GM12878 (cell line): ENCODE data around the gene PTPRM. TPM values are rescaled to one million over a fixed set of nuclear protein-coding genes. Genes with fewer than 3 reads are reported as not detected.

Source experiments
- ATAC-seq: fragments of 200-7000 bp; cut with Tn5 transposase; 3 replicates; pipeline ENCODE4 v1.9.1; 2020; ENCODE audit warnings: mild to moderate bottlenecking, moderate library complexity
- BruUV-seq: library from RNA; stranded (reverse); fragments of 400-500 nt; replicated peaks from 2 replicates; lab custom pipeline; 2021; lab: Mats Ljungman, UMichigan
- CTCF ChIA-PET: fragments of 300-600 bp; sonication (Branson Sonifier 250); formaldehyde crosslinking; extraction: SDS; loops from one replicate; lab custom pipeline; 2021; ENCODE audit warnings: inconsistent platforms; lab: Yijun Ruan, JAX
- POLR2A ChIA-PET: fragments of 350-600 bp; formaldehyde crosslinking; extraction: SDS; loops from one replicate; lab custom pipeline; 2021; ENCODE audit warnings: inconsistent platforms; lab: Charles Lee
- RAD21 ChIA-PET: fragments of 300-600 bp; sonication (Branson Sonifier 250); formaldehyde crosslinking; loops from one replicate; lab custom pipeline; 2023; ENCODE audit warnings: antibody characterized with exemption; ENCODE audit not compliant: unreplicated experiment; lab: Charles Lee
- SMC1A ChIA-PET: fragments of 300-600 bp; sonication (Branson Sonifier 250); formaldehyde crosslinking; loops from one replicate; lab custom pipeline; 2023; ENCODE audit not compliant: unreplicated experiment, uncharacterized antibody; lab: Charles Lee
- DNase-seq: peaks from one replicate; pipeline ENCODE4 v3.0.0-alpha.2; 2011; ENCODE audit warnings: low read depth, low spot score
- FAIRE-seq: peaks from 3 replicates; lab custom pipeline; 2011; peaks lifted over from hg19 to GRCh38; lab: Jason Lieb, UNC
- H2AFZ ChIP-seq: 2 replicates; pipeline ENCODE4 v1.6.0; 2011; ENCODE audit warnings: low read depth, low read length, control low read depth; ENCODE audit not compliant: control insufficient read depth
- H3K27ac ChIP-seq: 2 replicates; pipeline ENCODE4 v1.5.1; 2011; ENCODE audit warnings: control low read depth; ENCODE audit not compliant: control insufficient read depth, insufficient read depth
- H3K27me3 ChIP-seq, 2 experiments: replicated peaks in 1 of 2; 2 replicates each; pipeline versions ENCODE4 v1.6.0 to v1.6.1; 2011; ENCODE audit warnings: low read length in 1 of 2; ENCODE audit not compliant: control insufficient read depth in 2 of 2, insufficient read depth in 2 of 2
- H3K36me3 ChIP-seq, 2 experiments: 2 replicates each; pipeline ENCODE4 v1.5.1; 2011; ENCODE audit warnings: low read length in 1 of 2; ENCODE audit not compliant: control insufficient read depth in 2 of 2, insufficient read depth in 2 of 2
- H3K4me1 ChIP-seq: 2 replicates; pipeline ENCODE4 v1.6.1; 2011; ENCODE audit warnings: mild to moderate bottlenecking, low read length, moderate library complexity, mixed read lengths; ENCODE audit not compliant: control insufficient read depth, insufficient read depth
- H3K4me2 ChIP-seq: 2 replicates; pipeline ENCODE4 v1.6.0; 2011; ENCODE audit warnings: control low read depth; ENCODE audit not compliant: control insufficient read depth, insufficient read depth
- H3K4me3 ChIP-seq: fragments of 200-600 bp; sonication (generic); 2 replicates; pipeline ENCODE4 v1.5.1; 2016
- H3K79me2 ChIP-seq: 2 replicates; pipeline ENCODE4 v1.6.0; 2011; ENCODE audit warnings: low read length; ENCODE audit not compliant: control insufficient read depth, insufficient read depth
- H3K9ac ChIP-seq: 2 replicates; pipeline ENCODE4 v1.8.0; 2011; ENCODE audit warnings: low read length, control low read depth, mixed read lengths; ENCODE audit not compliant: control insufficient read depth, insufficient read depth
- H3K9me3 ChIP-seq: replicated peaks from 3 replicates; pipeline ENCODE4 v1.5.1; 2011; ENCODE audit warnings: mild to moderate bottlenecking, low read length; ENCODE audit not compliant: control insufficient read depth, insufficient read depth
- H4K20me1 ChIP-seq: 2 replicates; pipeline ENCODE4 v1.6.0; 2011; ENCODE audit not compliant: control insufficient read depth, insufficient read depth
- ATF7 ChIP-seq: fragments of 450-650 bp; IDR thresholded peaks from 2 replicates; pipeline ENCODE4 v1.6.1; 2016; ENCODE audit warnings: low read depth, mild to moderate bottlenecking
- E2F8 ChIP-seq: fragments of 450-650 bp; IDR thresholded peaks from 2 replicates; pipeline ENCODE4 v1.6.1; 2018; ENCODE audit warnings: mild to moderate bottlenecking, low read depth, moderate library complexity; ENCODE audit not compliant: partially characterized antibody
- IRF4 ChIP-seq: IDR thresholded peaks from 2 replicates; pipeline ENCODE4 v1.6.1; 2011; ENCODE audit warnings: low read depth, low read length
- PKNOX1 ChIP-seq: fragments of 450-650 bp; IDR thresholded peaks from 2 replicates; pipeline ENCODE4 v1.6.1; 2016; ENCODE audit warnings: mild to moderate bottlenecking
- STAT1 ChIP-seq: fragments of 450-650 bp; conservative IDR thresholded peaks from 2 replicates; pipeline ENCODE4 v1.6.1; 2014; ENCODE audit warnings: antibody characterized with exemption, mild to moderate bottlenecking
- YY1 ChIP-seq: IDR thresholded peaks from 2 replicates; pipeline ENCODE4 v1.6.1; 2011; ENCODE audit warnings: low read depth, mild to moderate bottlenecking, low read length
- ZNF384 ChIP-seq: IDR thresholded peaks from 2 replicates; pipeline ENCODE4 v1.6.1; 2012; ENCODE audit warnings: low read depth, mild to moderate bottlenecking, low read length, improper control_type of control experiment, borderline replicate concordance
- WGBS: methylation state at CpG from one replicate; pipeline ENCODE4 v1.1.6; 2016; ENCODE audit warnings: low lambda C conversion rate; ENCODE audit not compliant: insufficient replicate concordance, insufficient coverage; ENCODE audit errors: missing lambda C conversion rate; 5-methylcytosine and 5-hydroxymethylcytosine counted together
- in situ Hi-C: fragments of 300-500 bp; cut with MboI; formaldehyde crosslinking; loops from 9 replicates; pipeline ENCODE4 v1.14.3; 2018; ENCODE audit warnings: mixed read lengths
- intact Hi-C: fragments of 100-400 bp; cut with micrococcal nuclease; formaldehyde crosslinking; loops from one replicate; pipeline ENCODE4 v1.14.2; 2022; ENCODE audit not compliant: unreplicated experiment
- polyA plus RNA-seq, 11 experiments: library from polyadenylated mRNA; depleted of rRNA in 4 of 11; unstranded in 6 of 11; stranded (reverse) in 5 of 11; fragments of >200 nt; fragmentation: Nextera tagmentation in 4 of 11; fragmentation: Illumina TruSeq in 1 of 11; extraction: Ambion mirVana in 4 of 11; extraction: Trizol in 1 of 11; gene quantifications; 1 replicate in 1 of 11; 2 replicates in 10 of 11; pipeline versions ENCODE4 v1.2.1 to v1.2.3, GENCODE V29; 2011 to 2016; ENCODE audit warnings: inconsistent platforms in 2 of 11, missing spikeins in 2 of 11, low read depth in 1 of 11
- total RNA-seq, 4 experiments: library from RNA; depleted of rRNA in 3 of 4; stranded (reverse); fragments of >200 nt in 3 of 4; fragmentation: Illumina TruSeq in 1 of 4; extraction: Trizol in 1 of 4; gene quantifications; 2 replicates each; pipeline versions ENCODE4 v1.2.1 to v1.2.3, GENCODE V29; 2013 to 2021

The PTPRM gene
- total and polyA plus RNA-seq, 10 of the 15 experiments (the other 5 are each of a cell fraction or from before 2014, with no cell fraction given), result 0.07 to 22.6 (median 0.60) TPM

GRCh38 chr18:7750966-7751365 is 183.8 kb downstream of the PTPRM start (continued):
- no peak for TF ChIP-seq E2F8
- no peak for TF ChIP-seq IRF4
- TF ChIP-seq ATF7, result no peak
- TF ChIP-seq PKNOX1, result no peak
- no peak for TF ChIP-seq STAT1
- TF ChIP-seq YY1, result no peak

GRCh38 chr18:7754258-7754657 is 187.1 kb downstream of the PTPRM start:
- no peak for FAIRE-seq

More at GRCh38 chr18:7754258-7754657, 187.1 kb downstream of the PTPRM start:
- Histone ChIP-seq H3K27ac (no peak overlapping the region), H3K27me3 (peaks cover 0 to 2% of the 10 kb centered on the region in 2 experiments; a peak in 2 of 4 replicates), H3K79me2 (no peaks in the 10 kb centered on the region), H3K9me3 (no peaks in the 10 kb centered on the region), H4K20me1 (no peaks in the 10 kb centered on the region), H3K9ac (no peak overlapping the region), H2AFZ (no peak overlapping the region), H3K4me3 (no peak overlapping the region), H3K4me1 (no peaks in the 10 kb centered on the region), H3K36me3 (no peaks in the 10 kb centered on the region), H3K4me2 (no peak overlapping the region)
- BruUV-seq, result no TSS peak
- DNase-seq (no peak), ATAC-seq (no peak)
- TF ChIP-seq ZNF384, result no peak
- intact Hi-C loops, result no loop called here
- CTCF ChIA-PET, result no interaction called here
- in situ Hi-C loops, result no loop called here
- SMC1A ChIA-PET, result no interaction called here
- RAD21 ChIA-PET, result no interaction called here
- POLR2A ChIA-PET, result no interaction called here
- WGBS, result 0% methylated on average over 1 of the region's 1 CpG
